A375 (cell line): ENCODE data around the gene PIGP. TPM values are rescaled to one million over a fixed set of nuclear protein-coding genes. Genes with fewer than 3 reads are reported as not detected.

Experiments
- small RNA-seq: library from RNA; depleted of rRNA; stranded (forward); fragments of <200 nt; gene quantifications from one replicate; pipeline ENCODE3, GENCODE V24; 2014
- total RNA-seq: library from RNA; depleted of rRNA; stranded (reverse); fragments of >200 nt; shearing (Covaris generic); gene quantifications from 2 replicates; pipeline ENCODE4 v1.2.3, GENCODE V29; 2014; rRNA removed

Gene PIGP
- total RNA-seq: 6.9 and 15.5 TPM in 2 replicates

DNA sequence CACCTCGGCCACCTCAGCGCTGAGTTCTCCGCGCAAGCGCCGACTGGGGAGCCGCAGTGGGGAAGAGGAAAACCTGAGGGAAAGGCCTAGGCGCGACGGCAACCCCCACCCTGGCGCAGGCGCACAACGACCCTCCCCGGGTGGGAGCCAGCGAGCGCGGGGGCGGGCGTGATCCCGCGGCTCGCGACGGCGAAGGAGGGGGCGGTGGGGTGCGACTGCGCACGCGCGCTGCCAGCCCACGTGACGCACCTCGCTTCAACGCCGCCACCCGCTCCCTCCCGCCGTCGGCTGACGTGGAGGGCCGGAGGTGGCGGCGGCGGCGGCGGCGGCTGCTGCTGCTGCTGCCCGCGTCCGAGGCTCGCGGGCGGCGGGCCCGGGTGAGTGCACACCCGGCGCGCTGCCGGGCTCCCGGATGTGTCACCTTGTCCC lies at the start of gene PIGP, which contains the start of gene TTC3:
PIGP (minus strand) TSS at position 84 of the 429 bp plus-strand sequence. CDS start 556 bp downstream, outside the sequence.
TTC3 (plus strand) TSS at position 267 of the 429 bp plus-strand sequence. CDS start 14,004 bp downstream, outside the sequence.

Small RNA genes within 50 kb of the gene (small RNA-seq; reads per million reads assigned to genes)
- gene RNU6-696P: not detected

Other genes starting within 250 kb of the PIGP start
- gene HLCS, start 106.4 kb downstream of the PIGP start, total RNA-seq: 23.0 and 30.8 TPM in 2 replicates
- not detected in 2 replicates for gene RIPPLY3, start 66.4 kb downstream of the PIGP start, total RNA-seq
- 44.4 and 67.6 TPM in 2 replicates for gene TTC3, start 183 bp upstream of the PIGP start, total RNA-seq
- 35.7 and 38.9 TPM in 2 replicates for gene VPS26C, start 194.3 kb upstream of the PIGP start, total RNA-seq